Measurements from ENCODE around the gene STX8.
"Not testable (repeated sequence)": the region's sequence is repeated elsewhere in the genome, so short reads cannot be mapped to it uniquely, and the experiment has no call there.

Gene STX8

DNA sequence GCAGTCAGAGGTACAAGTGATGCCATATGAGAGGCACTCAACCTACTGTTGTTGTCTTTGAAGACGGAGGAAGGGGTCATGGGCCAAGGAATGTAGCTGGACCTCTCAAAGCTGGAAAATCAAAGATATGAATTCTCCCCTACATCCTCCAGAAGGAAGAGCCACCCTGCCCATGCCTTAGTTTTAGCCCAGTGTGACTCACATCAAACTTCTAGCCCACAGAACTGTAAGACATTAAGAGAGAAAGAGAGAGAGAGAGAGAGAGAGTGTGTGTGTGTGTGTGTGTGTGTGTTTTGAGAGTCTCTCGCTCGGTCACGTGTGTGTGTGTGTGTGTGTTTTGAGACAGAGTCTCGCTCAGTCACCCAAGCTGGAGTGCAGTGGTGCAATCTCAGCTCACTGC is 87.1 kb downstream of the STX8 start:
- no peak for DNase-seq

DNA sequence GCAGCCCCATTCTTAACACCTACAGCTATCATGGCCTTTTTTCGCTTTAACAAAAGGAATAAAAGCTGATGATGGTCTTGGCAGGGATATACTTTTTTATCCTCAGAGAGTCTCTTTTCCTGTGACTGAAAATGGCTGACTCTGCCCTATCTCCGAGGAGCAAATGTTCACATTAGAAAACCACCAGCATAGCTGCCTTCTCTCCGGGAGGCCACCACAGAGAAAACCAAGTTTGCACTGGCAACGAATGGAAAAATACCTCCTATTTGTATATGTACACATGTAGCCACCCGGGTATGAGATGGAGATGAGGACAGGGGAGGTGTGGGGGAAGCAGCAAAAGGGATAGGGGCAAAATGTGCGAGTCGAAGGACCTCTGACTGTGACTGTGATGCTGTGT is 88.2 kb downstream of the STX8 start:
- no peak for DNase-seq

DNA sequence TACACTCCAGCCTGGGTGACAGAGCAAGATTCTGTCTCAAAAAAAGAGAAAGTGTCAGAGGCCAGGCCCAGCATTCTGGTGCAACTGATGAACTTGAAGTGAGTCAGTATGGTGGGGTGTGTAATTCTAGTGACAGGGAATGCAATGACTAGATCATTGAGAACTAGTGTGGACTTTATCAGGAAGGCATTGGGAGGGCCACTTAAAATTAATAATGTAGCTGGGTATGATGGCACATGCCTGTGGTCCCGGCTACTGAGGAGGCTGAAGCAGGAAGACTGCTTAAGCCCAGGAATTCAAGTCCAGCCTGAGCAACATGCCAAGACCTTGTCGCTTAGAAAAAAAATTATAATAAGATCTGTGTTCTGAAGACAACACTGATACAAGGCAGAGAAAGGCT is 90.8 kb downstream of the STX8 start:
- DNase-seq, result no peak

DNA sequence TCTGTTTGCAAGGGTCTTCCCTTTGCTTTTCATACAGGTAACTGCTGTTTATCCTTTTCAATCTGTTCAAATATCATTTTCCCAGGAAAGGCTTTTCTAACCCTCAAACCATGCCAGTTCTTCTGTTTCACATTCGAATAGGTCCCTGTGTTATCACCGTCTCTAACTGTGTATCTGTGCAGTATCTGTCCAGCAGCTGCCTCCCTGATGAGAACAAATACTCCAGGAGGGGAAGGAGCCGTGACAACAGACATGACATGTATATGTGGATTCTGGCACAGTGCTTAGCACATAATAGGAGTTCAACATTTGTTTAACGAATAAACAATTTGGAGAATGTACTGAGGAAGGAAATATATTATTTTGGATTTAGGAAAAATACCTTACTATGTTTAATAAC is 95.7 kb downstream of the STX8 start:
- no peak for DNase-seq

DNA sequence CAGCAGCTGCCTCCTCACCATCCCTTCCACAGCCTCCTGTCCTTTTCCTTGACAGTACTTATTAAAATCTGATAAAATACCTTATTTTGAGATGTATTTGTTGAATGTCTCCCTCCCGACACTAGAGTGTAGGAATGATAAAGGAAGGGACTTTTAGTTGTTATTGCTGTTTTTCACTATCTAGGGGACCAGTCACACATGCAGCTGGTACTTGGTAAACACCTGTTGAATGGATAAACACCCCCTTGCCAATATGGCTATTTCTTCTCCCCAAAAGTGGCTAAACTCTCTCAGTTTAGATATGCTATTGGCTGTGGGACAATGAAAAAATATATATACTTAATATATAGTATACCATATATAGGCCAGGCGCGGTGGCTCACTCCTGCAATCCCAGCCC is 96.7 kb downstream of the STX8 start:
- DNase-seq, result no peak

DNA sequence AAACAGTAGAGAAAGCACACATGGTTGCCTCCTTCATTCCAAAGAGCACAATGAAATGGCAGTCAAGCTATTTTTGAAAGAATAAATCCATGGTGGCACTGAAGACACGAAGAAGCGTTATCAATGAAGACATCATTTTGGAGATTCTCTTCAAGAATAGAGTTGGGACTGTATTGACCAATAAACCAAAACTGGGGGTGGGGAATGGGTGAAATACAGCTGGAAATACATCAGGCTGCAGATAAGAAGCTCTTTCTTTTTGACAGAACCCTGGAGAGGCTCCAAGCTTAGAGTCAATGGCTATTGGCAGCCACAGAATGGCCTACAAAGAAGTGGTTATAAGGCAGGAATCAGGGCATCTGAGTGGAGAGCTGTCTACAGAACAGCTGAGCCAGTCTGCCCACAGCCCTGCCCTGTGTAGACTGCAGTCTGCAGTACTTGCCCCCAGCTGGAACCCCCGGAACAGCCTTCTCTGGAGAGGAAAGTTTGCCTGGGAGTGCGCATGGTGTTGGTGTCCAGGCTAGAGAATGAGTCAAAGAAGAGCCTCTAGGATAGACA is 100.4 kb downstream of the STX8 start:
- no peak for DNase-seq

DNA sequence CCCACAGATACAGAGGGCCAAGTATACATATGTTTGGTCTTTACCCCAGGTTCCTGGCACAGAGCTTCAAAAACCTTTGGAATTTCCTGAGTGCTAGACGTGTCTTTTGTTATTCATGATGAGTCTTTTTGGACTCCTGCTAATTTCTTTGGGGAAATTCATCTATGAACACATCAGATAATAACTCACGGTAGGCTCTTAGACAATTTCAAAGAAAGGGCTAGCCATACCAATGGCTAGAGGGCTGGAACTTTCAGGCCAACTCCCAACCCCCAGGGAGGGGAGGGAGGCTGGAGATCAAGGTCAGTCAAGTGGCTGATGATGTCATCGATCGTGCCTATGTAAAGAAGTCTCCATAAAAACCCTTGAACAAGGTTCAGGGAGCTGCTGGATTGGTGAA is 101.9 kb downstream of the STX8 start:
- no peak for DNase-seq

DNA sequence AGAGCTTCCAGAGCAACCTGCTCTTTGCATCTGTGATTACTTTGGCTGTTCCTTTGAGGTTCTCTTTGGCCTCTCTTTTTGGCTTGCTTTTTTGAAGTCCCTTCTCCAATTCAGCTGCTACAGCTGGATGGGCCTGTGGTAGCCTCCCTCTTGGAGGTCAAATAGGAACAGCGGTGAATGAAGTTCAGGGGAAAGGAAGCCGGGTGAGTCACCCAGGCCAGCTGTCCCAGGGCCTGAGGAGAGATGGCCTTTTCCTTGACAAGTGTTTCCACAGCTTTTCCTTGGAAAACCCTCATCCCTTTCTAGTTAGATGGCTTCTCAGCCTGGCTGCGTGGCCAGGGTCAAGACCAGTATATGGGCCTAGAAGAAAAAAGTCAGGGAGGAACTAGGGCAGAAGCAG is 103.1 kb downstream of the STX8 start:
- DNase-seq, result no peak

DNA sequence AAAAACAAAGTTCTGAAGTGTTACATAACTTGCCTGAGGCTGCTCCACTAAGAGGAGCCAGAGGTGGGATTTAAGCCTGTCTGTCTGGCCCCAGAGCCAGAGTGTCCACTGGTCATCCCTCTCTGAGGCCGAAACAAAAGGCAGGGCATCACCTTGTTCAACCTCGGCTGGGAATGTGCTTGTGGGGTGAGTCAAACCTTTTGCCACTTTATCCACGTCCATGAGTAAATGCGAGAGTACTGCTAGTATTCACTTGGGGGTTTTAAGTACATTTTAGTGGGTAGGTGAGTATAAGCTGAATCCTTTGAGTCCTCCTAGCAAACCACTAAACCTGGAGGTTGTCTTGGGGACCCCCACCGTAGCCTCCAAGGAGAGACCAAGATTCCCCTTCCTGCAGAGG is 103.5 kb downstream of the STX8 start:
- DNase-seq, result no peak

DNA sequence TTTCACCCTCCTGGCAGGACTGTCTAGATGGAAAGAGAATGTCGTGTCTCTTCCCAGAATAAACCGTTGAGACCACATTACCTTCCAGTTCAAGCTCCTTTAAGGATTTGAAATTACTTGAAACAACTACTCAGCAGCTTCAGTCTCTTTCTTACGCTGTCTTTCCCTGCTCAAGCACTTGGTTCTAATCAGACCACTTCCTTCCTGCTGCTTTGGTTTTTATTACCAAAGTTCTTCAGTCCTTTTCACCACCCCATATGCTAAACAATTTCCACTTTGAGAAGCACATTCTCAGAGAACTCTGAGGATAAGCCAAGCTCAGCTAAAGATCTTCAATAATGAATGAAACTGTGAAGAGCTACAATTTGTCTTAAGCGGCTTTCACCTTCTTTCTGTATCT is 105.4 kb downstream of the STX8 start:
- DNase-seq, result no peak

DNA sequence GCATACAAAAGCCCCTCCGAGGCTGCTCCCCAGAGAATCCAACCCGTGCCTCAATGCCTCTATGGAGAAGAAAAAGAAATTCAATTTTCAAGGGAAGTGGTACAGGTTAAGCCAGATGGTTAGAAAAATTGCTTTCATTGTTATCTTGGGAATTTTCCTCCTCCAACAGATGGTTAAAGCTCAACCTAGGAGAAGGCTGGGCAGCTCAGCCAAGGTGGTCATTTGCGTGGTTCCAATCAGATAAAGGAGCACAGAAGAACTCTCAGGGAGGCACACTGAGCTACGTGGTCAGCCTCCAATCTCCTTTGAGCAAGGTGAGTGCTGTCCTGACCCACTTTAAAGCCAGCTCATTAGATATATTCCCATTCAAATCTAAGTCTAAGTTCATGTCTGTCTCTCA is 106.7 kb downstream of the STX8 start:
- DNase-seq, result no peak

DNA sequence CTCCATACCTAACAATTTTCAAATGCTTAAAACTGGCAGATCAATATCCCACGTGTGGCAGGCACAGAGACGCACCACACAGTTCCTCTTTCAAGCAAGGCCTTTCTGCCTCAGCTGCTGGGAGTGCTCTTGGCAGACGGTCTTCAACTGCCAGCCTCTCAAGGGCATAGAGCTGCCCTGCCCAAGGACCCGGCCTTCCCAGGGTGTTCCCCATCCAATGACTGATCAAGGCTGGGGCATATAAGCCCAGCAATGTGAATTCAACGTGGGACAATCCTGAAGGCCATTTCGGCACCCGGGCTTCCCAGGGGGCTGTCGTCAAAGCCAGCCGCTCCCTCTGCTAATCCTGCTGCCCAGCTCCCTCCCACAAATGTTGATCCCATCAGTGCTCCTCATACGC is 107.1 kb downstream of the STX8 start:
- DNase-seq, result no peak

DNA sequence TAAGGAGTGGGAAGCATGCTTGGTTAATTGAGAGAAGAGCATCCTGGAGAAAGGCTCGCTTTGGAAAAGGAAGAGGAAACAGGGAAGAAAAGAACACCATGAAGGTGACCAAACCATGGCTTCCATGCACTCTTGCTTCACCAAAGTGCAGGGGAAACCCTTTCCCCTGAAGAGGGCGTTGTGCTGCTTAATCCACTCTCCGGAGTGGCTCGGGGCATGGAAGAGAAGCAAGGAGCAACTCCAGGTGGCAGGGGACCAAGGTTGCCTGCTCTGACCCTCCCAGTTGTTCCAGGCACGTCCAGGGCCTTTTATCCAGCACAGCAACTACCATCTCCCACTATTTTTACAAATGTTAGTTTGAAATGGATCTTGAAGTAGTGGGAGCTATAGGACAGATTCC is 108.1 kb downstream of the STX8 start:
- DNase-seq, result no peak

DNA sequence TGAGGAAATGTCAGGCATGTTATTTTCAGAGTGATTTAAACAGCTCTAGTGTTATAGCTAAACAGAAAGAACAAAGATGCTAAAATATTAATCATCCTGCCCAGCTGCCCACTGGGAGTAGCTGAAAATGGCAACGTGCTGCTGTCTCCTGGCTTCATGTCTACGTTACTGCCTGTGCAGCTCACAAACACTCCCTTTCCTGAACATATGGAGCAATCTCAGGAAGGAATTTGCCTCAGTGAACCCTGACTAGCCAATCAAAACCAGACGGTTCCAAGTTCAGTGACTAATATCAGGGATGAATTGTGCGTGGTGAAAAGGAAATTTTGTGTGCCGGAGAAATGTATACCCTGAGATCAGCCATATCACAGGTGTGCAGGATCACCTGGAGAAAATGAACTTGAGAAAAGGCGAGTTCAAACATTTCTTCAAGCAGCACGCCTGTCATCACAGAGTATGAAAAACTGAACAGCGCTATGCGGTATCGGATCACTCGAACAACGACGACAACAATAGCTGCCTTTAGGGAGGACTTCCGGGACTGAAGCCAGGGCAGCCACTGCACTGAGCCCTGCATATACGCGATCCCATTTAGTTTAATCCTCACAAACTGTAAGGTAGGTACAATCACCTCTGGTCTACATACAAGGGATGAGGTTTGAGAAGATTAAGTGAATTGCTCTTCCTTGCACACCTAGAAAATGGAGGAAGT is 110.3 kb downstream of the STX8 start:
- DNase-seq, result no peak

DNA sequence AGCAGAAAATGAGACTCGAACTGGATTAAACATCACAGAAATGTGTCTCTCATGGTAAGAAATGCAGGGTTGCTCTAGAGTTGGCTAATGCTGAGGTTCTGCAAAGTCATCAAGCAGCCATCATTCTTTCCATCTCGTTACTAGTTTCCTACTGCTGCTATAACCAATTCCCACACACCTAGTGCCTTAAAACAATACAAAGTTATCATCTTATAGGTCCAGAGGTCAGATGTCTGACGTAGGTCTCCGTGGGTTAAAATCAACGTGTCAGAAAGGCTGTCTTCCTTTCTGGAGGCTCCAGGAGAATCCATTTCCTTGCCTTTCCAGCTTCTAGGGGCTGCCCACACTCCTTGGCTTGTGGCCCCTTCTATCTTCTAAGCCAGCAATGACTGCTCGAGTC is 118.6 kb downstream of the STX8 start:
- no peak for DNase-seq

DNA sequence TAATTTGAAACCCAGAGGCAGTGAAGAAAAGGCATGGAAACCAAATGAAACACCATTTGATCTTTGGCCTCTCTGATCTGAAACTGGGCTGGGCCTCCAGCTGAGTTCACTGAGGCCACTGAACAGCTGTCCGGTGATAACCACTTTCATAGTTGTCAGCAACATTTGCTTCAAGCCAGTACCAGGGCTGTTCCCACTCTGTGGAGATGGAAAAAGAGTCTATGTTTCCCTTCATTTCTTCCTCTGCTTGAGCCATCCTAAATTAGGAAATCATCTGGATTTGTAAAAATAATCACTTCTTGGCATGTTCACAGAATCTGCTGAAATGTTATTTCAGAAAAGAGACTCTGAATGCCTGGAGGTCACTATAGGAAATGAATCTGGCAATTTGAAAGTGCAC is 119.3 kb downstream of the STX8 start:
- DNase-seq, result no peak

DNA sequence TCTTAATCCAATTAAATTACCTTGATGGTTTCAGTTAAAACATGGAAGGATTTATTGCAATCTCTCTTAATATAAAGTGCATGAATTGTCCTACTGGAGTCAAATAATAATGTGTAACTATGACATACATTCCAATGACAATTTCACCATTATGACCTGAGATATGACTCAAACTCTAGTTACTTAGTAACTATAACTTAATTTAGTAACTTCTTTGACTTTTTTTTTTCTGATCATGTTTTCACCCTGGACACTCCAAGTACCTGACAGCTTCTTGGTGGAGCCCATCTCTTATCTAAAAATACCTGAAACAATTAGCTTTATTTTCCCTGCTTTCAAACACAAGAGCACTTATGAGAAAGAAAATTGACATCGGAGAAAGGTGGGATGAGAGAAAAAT is 123.7 kb downstream of the STX8 start:
- no peak for DNase-seq

DNA sequence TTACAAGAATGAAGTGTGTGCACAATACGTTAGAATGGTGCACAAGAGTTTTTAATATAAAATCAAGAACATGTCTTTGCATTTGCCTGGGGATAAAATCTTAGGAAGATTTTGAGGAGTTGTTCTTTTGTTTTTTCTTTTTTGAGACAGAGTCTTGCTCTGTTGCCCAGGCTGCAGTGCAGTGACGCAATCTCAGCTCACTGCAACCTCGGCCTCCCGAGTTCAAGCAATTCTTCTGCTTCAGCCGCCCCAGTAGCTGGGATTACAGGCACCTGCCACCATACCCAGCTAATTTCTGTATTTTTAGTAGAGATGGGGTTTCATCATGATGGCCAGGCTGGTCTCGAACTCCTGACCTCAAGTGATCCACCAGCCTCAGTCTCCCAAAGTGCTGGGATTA is 128.3 kb downstream of the STX8 start:
- not testable (repeated sequence) for DNase-seq

DNA sequence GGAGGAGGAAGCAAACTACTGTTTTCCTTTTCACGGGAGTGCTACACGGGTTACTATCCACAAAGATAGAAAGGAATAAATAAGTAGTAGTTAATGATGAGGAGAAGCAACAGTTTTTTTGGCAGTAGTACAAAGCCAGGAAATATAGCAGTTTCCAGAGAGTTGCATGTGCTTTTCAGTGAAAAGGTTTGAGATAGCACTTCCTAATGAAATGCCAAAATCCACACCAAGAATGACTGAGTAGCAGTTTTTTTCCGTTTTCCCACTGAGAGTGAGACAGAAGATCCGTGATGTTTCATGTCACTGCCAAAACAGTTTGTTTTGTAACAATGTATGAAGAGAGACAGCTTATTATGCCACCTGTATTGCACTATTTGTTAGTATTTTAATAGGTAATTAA is 129.1 kb downstream of the STX8 start:
- no peak for DNase-seq

DNA sequence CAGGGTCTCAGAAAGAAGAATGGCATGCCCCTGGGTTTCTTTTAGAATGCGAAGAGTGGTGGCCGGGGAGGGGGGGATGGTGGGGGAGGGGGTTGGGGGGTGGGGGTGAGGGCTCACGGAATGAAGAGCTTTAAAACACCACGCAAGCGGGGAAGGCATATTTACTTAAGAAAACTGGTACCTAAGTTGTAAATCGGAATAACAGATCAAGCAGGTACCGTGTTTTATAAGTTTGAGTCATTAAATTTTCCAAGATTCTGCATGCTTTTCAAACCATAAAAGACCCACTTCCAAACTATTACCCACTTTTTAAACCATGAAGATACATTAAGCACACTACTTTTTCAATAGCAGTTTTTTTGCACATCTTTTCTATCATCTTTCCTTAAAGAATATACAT is 130.2 kb downstream of the STX8 start:
- no peak for DNase-seq

DNA sequence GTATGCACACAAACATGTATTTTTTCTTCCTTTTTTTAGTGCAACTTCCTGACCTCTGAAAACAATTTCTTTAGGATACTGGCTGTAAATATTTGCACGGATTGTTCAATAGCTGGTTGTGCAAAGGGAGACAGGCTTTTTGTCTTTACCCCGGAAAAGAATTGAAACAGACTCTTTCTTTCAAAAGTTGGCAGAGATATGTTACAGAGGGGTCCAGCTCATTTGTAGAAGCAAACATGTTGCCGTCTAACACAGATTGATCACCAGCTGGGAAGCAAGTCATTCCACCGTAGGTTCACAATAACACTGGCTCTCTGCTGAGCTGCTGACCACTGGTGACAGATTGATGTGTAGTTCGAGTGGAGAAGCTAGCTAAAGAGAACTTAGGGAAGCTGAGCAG is 130.9 kb downstream of the STX8 start:
- DNase-seq, result no peak

DNA sequence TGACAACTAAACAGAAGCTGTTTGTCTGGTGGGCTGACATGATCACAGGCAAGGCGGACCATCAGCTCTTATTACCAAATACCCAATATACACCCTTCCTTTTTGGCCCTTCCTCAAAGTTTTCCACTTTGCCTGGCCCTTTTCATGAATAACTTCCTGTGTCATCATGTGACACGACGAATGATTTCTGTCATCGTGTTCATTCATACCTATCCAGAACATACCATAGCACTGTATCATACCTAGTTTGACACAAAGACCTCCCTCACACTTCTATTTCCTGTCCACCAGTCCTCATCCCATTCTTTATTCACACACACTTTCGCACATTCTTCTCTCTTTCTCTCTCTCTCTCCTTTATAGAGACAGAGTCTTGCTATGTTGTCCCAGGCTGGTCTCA is 131.8 kb downstream of the STX8 start:
- no peak for DNase-seq

DNA sequence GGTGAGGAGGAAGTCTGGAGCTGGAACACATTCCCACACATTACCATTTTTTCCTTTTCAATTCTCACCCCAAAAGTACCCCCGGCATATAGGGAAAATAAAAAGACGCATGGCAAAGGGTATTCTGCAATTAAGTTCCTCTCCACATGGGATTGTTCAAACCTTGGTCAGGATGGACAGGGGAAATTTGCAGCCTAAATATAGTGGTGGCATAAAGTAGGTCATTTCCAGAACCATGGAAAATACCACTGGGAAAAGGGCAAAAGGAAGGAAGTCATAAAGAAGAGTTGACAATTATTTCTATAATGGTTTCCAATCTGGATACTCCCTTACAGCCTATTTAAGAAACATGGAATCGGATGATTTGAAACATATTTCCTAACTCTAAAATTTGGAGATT is 135.8 kb downstream of the STX8 start:
- no peak for DNase-seq

DNA sequence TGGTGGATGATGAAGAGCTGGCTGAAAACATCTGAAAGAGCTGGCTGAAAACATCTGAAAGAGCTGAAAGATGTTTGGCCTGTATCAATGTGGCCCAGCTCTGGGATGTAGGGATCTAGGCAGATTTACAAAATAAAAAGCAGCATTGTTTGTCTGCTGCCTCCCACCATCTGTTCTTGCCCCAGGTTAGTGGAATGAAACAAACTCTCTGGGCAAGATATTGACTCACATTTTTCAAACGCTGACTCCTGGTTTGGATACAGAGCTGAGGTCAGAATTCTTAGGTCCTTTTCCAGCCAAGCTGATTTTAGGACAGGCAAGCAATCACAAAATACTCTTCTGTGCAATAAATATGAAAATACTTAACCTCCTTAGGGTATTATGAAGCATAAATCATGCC is 139.0 kb downstream of the STX8 start:
- DNase-seq, result no peak

DNA sequence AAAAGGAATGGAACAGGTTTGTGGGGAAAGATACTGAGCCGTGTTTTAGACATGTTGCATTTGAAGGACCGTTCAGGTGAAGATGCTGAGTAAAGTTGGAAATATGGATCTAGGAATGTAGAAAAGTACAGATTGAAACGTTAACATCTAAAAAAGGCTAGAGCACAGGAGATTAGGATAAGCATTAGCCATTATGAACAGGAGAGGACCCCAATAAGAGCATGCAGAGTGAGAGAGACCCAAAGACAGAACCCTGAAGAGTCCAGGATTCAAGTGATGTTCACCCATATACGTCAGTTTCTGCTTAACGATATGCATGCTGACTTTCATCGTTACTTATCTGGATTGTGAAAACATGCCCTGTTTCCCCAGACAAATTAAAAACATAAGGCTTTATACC is 140.5 kb downstream of the STX8 start:
- DNase-seq, result no peak
